ENCODE results near the gene MARK1.

Gene MARK1

GRCh38 chr1:220692436-220693228 lies 164.7 kb downstream of the MARK1 start:
- DNase-seq = no peak

GRCh38 chr1:220694866-220695382 lies 167.0 kb downstream of the MARK1 start:
- no peak for DNase-seq

GRCh38 chr1:220695426-220695825 lies 167.5 kb downstream of the MARK1 start:
- DNase-seq = no peak

- DNase-seq = no peak
Measured at GRCh38 chr1:220696226-220696862, 168.4 kb downstream of the MARK1 start.

GRCh38 chr1:220696863-220697231 lies 168.9 kb downstream of the MARK1 start:
- no peak for DNase-seq

- no peak for DNase-seq
Measured at GRCh38 chr1:220697326-220697725, 169.4 kb downstream of the MARK1 start.

- DNase-seq = no peak
Measured at GRCh38 chr1:220698607-220699016, 170.7 kb downstream of the MARK1 start.

GRCh38 chr1:220699044-220699443 lies 171.1 kb downstream of the MARK1 start:
- DNase-seq = no peak

GRCh38 chr1:220700556-220701179 lies 172.7 kb downstream of the MARK1 start:
- DNase-seq = no peak

- no peak for DNase-seq
Measured at GRCh38 chr1:220701974-220702373, 174.0 kb downstream of the MARK1 start.

- DNase-seq = no peak
Measured at GRCh38 chr1:220702733-220703270, 174.9 kb downstream of the MARK1 start.

- no peak for DNase-seq
Measured at GRCh38 chr1:220703305-220703704, 175.4 kb downstream of the MARK1 start.

GRCh38 chr1:220705782-220706181 lies 177.8 kb downstream of the MARK1 start:
- no peak for DNase-seq

GRCh38 chr1:220706480-220706879 lies 178.5 kb downstream of the MARK1 start:
- no peak for DNase-seq

- DNase-seq = no peak
Measured at GRCh38 chr1:220707160-220707559, 179.2 kb downstream of the MARK1 start.

- DNase-seq = no peak
Measured at GRCh38 chr1:220708244-220708643, 180.3 kb downstream of the MARK1 start.

GRCh38 chr1:220708936-220709801 lies 181.2 kb downstream of the MARK1 start:
- DNase-seq = no peak

GRCh38 chr1:220710333-220710732 lies 182.4 kb downstream of the MARK1 start:
- DNase-seq = no peak

GRCh38 chr1:220711056-220711809 lies 183.3 kb downstream of the MARK1 start:
- no peak for DNase-seq
